Astrocyte (in vitro differentiated cells and primary cell): ENCODE results near the gene KRT13. TPM values are rescaled to one million over a fixed set of nuclear protein-coding genes. Genes with fewer than 3 reads are reported as not detected.

Experiments
- DNase-seq: peaks from one replicate; pipeline ENCODE4 v3.0.0-alpha.2; 2010; ENCODE audit warnings: low read depth
- FAIRE-seq: peaks from 2 replicates; lab custom pipeline; 2011; peaks lifted over from hg19 to GRCh38; lab: Jason Lieb, UNC
- H2AFZ ChIP-seq: 2 replicates; pipeline ENCODE4 v1.6.0; 2012; ENCODE audit warnings: low read depth, low read length, inconsistent platforms
- H3K27ac ChIP-seq: 2 replicates; pipeline ENCODE4 v1.5.1; 2011; ENCODE audit warnings: low read depth, low read length, inconsistent platforms
- H3K27me3 ChIP-seq: 2 replicates; pipeline ENCODE4 v1.6.0; 2011; ENCODE audit warnings: low read length, inconsistent platforms; ENCODE audit not compliant: insufficient read depth
- H3K36me3 ChIP-seq: 2 replicates; pipeline ENCODE4 v1.5.1; 2011; ENCODE audit warnings: low read length, inconsistent platforms; ENCODE audit not compliant: insufficient read depth
- H3K4me1 ChIP-seq: 2 replicates; pipeline ENCODE4 v1.5.1; 2011; ENCODE audit warnings: low read length, inconsistent platforms; ENCODE audit not compliant: insufficient read depth
- H3K4me2 ChIP-seq: 2 replicates; pipeline ENCODE4 v1.6.0; 2012; ENCODE audit warnings: low read length, inconsistent platforms
- H3K4me3 ChIP-seq: 2 replicates; pipeline ENCODE4 v1.5.1; 2011; ENCODE audit warnings: low read depth, mild to moderate bottlenecking, low read length, inconsistent platforms; ENCODE audit not compliant: insufficient read depth
- H3K79me2 ChIP-seq: 2 replicates; pipeline ENCODE4 v1.6.0; 2012; ENCODE audit warnings: mild to moderate bottlenecking, low read length, inconsistent platforms; ENCODE audit not compliant: insufficient read depth
- H3K9ac ChIP-seq: 2 replicates; pipeline ENCODE4 v1.6.0; 2012; ENCODE audit warnings: mild to moderate bottlenecking, low read length, inconsistent platforms
- H3K9me3 ChIP-seq: 2 replicates; pipeline ENCODE4 v1.5.1; 2012; ENCODE audit warnings: low read depth, mild to moderate bottlenecking, low read length, inconsistent platforms; ENCODE audit not compliant: insufficient read depth
- H4K20me1 ChIP-seq: 2 replicates; pipeline ENCODE4 v1.6.0; 2012; ENCODE audit warnings: low read length, inconsistent platforms; ENCODE audit not compliant: insufficient read depth
- H3K27ac Mint-ChIP-seq: one replicate; pipeline ENCODE4 v1.8.0; 2021; ENCODE audit warnings: mild to moderate bottlenecking, mixed read lengths; ENCODE audit not compliant: unreplicated experiment
- H3K27me3 Mint-ChIP-seq: one replicate; pipeline ENCODE4 v1.8.0; 2021; ENCODE audit warnings: low read depth, mixed read lengths; ENCODE audit not compliant: unreplicated experiment
- H3K36me3 Mint-ChIP-seq: one replicate; pipeline ENCODE4 v1.8.0; 2021; ENCODE audit warnings: low read depth, mixed read lengths; ENCODE audit not compliant: unreplicated experiment
- H3K4me1 Mint-ChIP-seq: one replicate; pipeline ENCODE4 v1.8.0; 2021; ENCODE audit warnings: low read depth, mixed read lengths; ENCODE audit not compliant: unreplicated experiment
- H3K4me3 Mint-ChIP-seq: one replicate; pipeline ENCODE4 v1.8.0; 2021; ENCODE audit warnings: mild to moderate bottlenecking, moderate library complexity, mixed read lengths; ENCODE audit not compliant: unreplicated experiment
- H3K9me3 Mint-ChIP-seq: one replicate; pipeline ENCODE4 v1.8.0; 2021; ENCODE audit warnings: mild to moderate bottlenecking, mixed read lengths; ENCODE audit not compliant: unreplicated experiment
- CTCF ChIP-seq: IDR thresholded peaks from 2 replicates; pipeline ENCODE4 v1.5.1; 2011; ENCODE audit warnings: low read depth, mild to moderate bottlenecking, inconsistent platforms, low read length, moderate library complexity; ENCODE audit not compliant: insufficient read depth
- EZH2 ChIP-seq: IDR thresholded peaks from 2 replicates; pipeline ENCODE4 v1.6.1; 2012; ENCODE audit warnings: mild to moderate bottlenecking, low read length, inconsistent platforms; ENCODE audit not compliant: insufficient read depth
- total RNA-seq: library from RNA; stranded (reverse); gene quantifications from 2 replicates; pipeline ENCODE4 v1.2.1, GENCODE V29; 2021

Gene KRT13
- total RNA-seq, 1 donor from 2014 or later = not detected

GRCh38 chr17:41547921-41548843 lies 42.8 kb upstream of the KRT13 start:
- peaks cover 40% of the 10 kb centered on the region for H3K4me1 ChIP-seq
- Mint-ChIP-seq H3K4me3 (peak overlapping the region; percentile 23), H3K9me3 (no peaks in the 10 kb centered on the region), H3K36me3 (no peaks in the 10 kb centered on the region), H3K27ac (peak overlapping the region; percentile 94), H3K27me3 (peaks cover 3% of the 10 kb centered on the region), H3K4me1 (peaks cover 25% of the 10 kb centered on the region)
- H2AFZ ChIP-seq = peak overlapping the region; percentile 82
- H3K27ac ChIP-seq = peak overlapping the region; percentile 90
- no peaks in the 10 kb centered on the region for H3K27me3 ChIP-seq
- peak; percentile 13 for FAIRE-seq
- peak overlapping the region; percentile 75 for H3K9ac ChIP-seq
- no peaks in the 10 kb centered on the region for H3K36me3 ChIP-seq
- H3K4me3 ChIP-seq = no peak overlapping the region
- peak overlapping the region; percentile 62 for H3K4me2 ChIP-seq
- TF ChIP-seq EZH2 (no peak), CTCF (no peak)
- H4K20me1 ChIP-seq = no peaks in the 10 kb centered on the region
- no peaks in the 10 kb centered on the region for H3K79me2 ChIP-seq
- no peaks in the 10 kb centered on the region for H3K9me3 ChIP-seq
- peak; percentile 99 for DNase-seq

GRCh38 chr17:41547378-41547841 lies 42.0 kb upstream of the KRT13 start:
- TF ChIP-seq EZH2 (no peak), CTCF (no peak)
- H3K9me3 ChIP-seq = no peaks in the 10 kb centered on the region
- Mint-ChIP-seq H3K27me3 (peaks cover 3% of the 10 kb centered on the region), H3K9me3 (no peaks in the 10 kb centered on the region), H3K4me1 (peaks cover 25% of the 10 kb centered on the region), H3K27ac (peak overlapping the region; percentile 94), H3K4me3 (no peak overlapping the region), H3K36me3 (no peaks in the 10 kb centered on the region)
- peak overlapping the region; percentile 90 for H3K27ac ChIP-seq
- H2AFZ ChIP-seq = peak overlapping the region; percentile 70
- H3K4me2 ChIP-seq = peak overlapping the region; percentile 44
- peak overlapping the region; percentile 75 for H3K9ac ChIP-seq
- FAIRE-seq (no peak), DNase-seq (peak; percentile 56)
- H3K36me3 ChIP-seq = no peaks in the 10 kb centered on the region
- H4K20me1 ChIP-seq = no peaks in the 10 kb centered on the region
- no peaks in the 10 kb centered on the region for H3K79me2 ChIP-seq
- H3K4me1 ChIP-seq = peaks cover 40% of the 10 kb centered on the region
- H3K27me3 ChIP-seq = no peaks in the 10 kb centered on the region
- no peak overlapping the region for H3K4me3 ChIP-seq
